KOPT-K1 (cell line): ENCODE data around the gene GPR176.
"Not testable (repeated sequence)": the region's sequence is repeated elsewhere in the genome, so short reads cannot be mapped to it uniquely, and the experiment has no call there.

ENCODE experiments used
- H3K27ac ChIP-seq: fragments of 200-600 bp; sonication (generic); 2 replicates; pipeline ENCODE4 v1.5.1; 2016; ENCODE audit warnings: antibody characterized with exemption, mild to moderate bottlenecking, low read depth, low read length; ENCODE audit not compliant: poor library complexity, severe bottlenecking
- H3K36me3 ChIP-seq: fragments of 200-600 bp; sonication (generic); 2 replicates; pipeline ENCODE4 v1.5.1; 2017; ENCODE audit warnings: antibody characterized with exemption, mild to moderate bottlenecking, low read length, moderate library complexity; ENCODE audit not compliant: insufficient read depth
- H3K9me3 ChIP-seq: fragments of 200-600 bp; sonication (generic); 2 replicates; pipeline ENCODE4 v1.5.1; 2017; ENCODE audit warnings: antibody characterized with exemption, low read length, mild to moderate bottlenecking; ENCODE audit not compliant: insufficient read depth, poor library complexity, severe bottlenecking

The GPR176 gene

GRCh38 chr15:39921274-39921638 lies 1.2 kb upstream of the GPR176 start:
- peak overlapping the region; percentile 72 for H3K27ac ChIP-seq
- no peaks in the 10 kb centered on the region for H3K9me3 ChIP-seq
- no peaks in the 10 kb centered on the region for H3K36me3 ChIP-seq

DNA sequence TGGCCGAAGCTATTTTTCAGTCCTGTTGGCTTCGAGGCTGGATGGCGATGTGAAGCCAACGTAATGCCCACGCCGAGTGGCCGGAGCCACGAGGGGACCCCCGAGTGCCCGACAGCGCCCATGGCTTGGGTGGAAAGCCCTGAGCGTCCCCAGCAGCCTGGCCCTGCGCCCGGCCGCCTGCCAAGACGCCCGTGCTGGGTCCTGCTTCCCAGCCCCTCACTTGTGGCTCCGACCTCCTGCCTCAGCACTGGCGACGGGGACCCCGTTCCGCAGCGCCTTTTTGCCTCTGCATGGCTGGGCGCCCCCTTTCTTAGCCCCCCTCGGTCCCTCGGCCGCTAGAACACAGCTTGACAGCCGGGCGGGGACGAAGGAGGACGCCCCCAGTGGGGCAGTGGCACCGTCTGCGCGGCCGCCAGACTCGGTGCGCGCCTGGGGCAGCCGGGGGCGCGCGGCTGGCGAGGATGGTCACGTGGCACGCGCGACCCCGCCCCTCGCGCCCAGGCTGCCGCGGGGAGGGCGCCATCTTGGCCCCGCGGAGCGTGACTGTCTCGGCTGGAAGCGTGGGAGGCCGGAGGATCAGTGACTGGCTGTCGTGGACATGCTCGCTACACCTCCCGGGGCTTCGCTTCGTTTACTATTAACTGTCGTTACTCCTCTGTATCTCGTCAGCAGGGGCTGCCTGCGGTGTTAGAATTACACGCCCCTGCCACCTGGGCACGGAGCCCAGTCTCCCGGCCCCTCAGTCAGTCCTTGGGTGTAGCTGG lies 626 bp upstream of the GPR176 start:
- peak overlapping the region; percentile 72 for H3K27ac ChIP-seq
- no peaks in the 10 kb centered on the region for H3K36me3 ChIP-seq
- no peaks in the 10 kb centered on the region for H3K9me3 ChIP-seq

- no peaks in the 10 kb centered on the region for H3K36me3 ChIP-seq
- H3K27ac ChIP-seq: no peak overlapping the region
- H3K9me3 ChIP-seq: no peaks in the 10 kb centered on the region
Observed at GRCh38 chr15:39919411-39919747, 687 bp downstream of the GPR176 start.

DNA sequence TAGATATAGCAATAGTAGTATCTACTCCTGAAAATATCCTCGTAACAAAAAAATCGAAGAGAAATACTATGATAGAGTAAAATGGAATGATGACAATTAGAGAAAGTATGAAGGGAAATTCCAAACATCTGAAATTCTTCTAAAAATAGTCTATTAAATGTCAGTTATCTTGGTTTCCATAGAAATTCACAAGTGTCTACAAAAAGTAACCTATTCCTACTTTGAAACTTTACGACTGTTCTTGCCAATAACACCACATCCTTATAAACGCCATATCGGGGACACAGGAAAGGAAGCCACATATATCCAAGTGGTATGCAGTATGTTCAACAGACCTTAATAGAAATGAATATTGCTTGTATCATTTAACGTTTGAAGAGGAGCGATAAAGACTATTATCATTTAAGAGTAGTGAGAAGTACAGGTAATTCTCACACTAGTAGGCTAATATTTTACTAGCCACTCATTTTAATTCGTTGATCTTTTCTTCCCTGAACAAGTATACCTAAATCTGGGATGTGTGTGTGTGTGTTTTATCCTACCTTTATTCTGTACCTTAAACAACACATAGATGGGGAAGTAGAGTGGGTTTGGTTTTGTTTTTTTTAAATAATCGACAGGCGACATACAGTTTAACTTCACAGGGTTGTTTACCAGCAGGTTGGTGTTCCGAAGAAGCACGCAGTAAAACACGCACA lies 1.2 kb downstream of the GPR176 start:
- no peak overlapping the region for H3K27ac ChIP-seq
- H3K36me3 ChIP-seq: no peaks in the 10 kb centered on the region
- H3K9me3 ChIP-seq: no peaks in the 10 kb centered on the region

- no peaks in the 10 kb centered on the region for H3K9me3 ChIP-seq
- no peak overlapping the region for H3K27ac ChIP-seq
- H3K36me3 ChIP-seq: no peaks in the 10 kb centered on the region
Observed at GRCh38 chr15:39914977-39915376, 5.1 kb downstream of the GPR176 start.

GRCh38 chr15:39909007-39909406 lies 11.1 kb downstream of the GPR176 start:
- Histone ChIP-seq H3K27ac (no peak overlapping the region), H3K9me3 (no peaks in the 10 kb centered on the region), H3K36me3 (no peaks in the 10 kb centered on the region)

GRCh38 chr15:39908186-39908585 lies 11.9 kb downstream of the GPR176 start:
- H3K9me3 ChIP-seq: no peaks in the 10 kb centered on the region
- H3K27ac ChIP-seq: no peak overlapping the region

GRCh38 chr15:39907216-39907615 lies 12.8 kb downstream of the GPR176 start:
- H3K36me3 ChIP-seq: no peaks in the 10 kb centered on the region
- no peaks in the 10 kb centered on the region for H3K9me3 ChIP-seq
- H3K27ac ChIP-seq: no peak overlapping the region

More at GRCh38 chr15:39908186-39908585, 11.9 kb downstream of the GPR176 start:
- H3K36me3 ChIP-seq: no peaks in the 10 kb centered on the region

DNA sequence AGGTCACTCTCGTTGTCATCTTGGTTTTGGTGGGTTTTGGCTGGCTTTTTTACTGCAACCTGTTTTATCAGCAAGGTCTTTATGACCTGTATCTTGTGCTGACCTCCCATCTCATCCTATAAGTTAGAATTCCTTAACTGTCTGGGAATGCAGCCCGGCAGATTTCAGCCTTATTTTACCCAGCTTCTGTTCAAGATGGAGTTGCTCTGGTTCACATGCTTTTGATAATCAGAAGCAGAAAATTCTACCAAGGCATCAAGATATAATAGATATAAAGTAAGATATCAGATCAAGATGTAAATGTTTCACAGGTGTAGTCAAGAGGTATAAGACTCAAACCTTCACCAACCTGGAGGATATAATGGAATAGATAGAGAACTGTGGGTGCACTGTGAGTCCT lies 16.0 kb downstream of the GPR176 start:
- Histone ChIP-seq H3K9me3 (no peaks in the 10 kb centered on the region), H3K36me3 (no peaks in the 10 kb centered on the region), H3K27ac (no peak overlapping the region)

GRCh38 chr15:39898317-39898716 lies 21.7 kb downstream of the GPR176 start:
- no peak overlapping the region for H3K27ac ChIP-seq
- H3K9me3 ChIP-seq: no peaks in the 10 kb centered on the region
- H3K36me3 ChIP-seq: no peaks in the 10 kb centered on the region

DNA sequence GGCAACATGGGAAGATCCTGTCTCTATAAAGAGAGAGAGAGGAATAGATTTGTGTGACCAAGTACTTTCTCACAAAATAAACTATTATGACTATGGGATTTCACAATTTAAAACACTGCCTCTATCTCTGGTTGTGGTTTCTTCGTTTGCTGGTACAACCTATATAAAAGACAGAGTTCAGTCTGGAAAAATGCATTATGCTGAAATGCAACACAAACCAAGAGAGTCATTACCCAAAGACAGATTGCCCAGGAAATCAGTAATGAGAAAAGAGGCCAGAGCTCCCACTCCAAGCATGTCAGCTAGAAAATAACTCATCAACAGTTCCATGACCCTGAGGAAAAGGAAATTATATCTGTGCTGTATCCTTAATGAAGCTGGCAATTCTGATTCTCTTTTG lies 23.2 kb downstream of the GPR176 start:
- Histone ChIP-seq H3K9me3 (no peaks in the 10 kb centered on the region), H3K36me3 (no peaks in the 10 kb centered on the region), H3K27ac (no peak overlapping the region)

DNA sequence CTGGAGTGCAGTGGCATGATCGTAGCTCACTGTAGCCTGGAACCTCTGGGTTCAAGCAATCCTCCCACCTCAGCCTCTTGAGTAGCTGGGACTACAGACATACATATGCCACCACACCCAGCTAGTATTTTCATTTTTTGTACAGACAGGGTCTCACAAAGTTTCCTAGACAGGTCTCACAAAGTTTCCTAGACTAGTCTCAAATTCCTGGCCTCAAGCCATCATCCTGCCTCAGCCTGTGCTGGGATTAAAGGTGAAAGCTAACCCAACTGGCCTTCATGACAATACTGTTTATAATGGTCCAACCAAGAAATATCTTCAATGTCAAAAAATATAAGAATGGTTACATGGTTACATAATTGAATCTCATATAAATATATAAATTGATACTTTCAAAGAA lies 24.0 kb downstream of the GPR176 start:
- H3K36me3 ChIP-seq: no peaks in the 10 kb centered on the region
- no peaks in the 10 kb centered on the region for H3K9me3 ChIP-seq
- H3K27ac ChIP-seq: no peak overlapping the region

GRCh38 chr15:39893051-39893450 lies 27.0 kb downstream of the GPR176 start:
- not testable (repeated sequence) for H3K9me3 ChIP-seq, H3K27ac ChIP-seq, H3K36me3 ChIP-seq

DNA sequence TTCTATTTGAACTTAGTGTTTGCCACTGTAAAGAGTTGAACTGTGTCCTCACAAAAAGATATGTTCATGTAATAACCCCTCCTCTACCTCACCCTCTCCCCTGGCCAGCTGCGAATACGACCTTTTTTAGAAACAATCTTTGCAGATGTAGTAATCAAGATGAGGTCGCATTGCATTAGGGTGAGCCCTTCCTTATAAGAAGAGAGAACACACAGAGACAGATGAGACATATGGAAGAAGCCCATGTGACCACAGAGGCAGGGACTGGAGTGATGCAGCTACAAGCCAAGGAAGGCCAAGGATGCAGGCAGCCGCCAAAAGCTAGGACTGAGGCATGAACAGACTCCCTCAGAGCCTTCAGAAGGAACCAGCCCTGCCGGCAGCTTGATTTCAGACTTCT lies 27.6 kb downstream of the GPR176 start:
- no peaks in the 10 kb centered on the region for H3K36me3 ChIP-seq
- H3K27ac ChIP-seq: no peak overlapping the region
- no peaks in the 10 kb centered on the region for H3K9me3 ChIP-seq

- no peaks in the 10 kb centered on the region for H3K36me3 ChIP-seq
- no peaks in the 10 kb centered on the region for H3K9me3 ChIP-seq
- no peak overlapping the region for H3K27ac ChIP-seq
Observed at GRCh38 chr15:39890621-39891020, 29.4 kb downstream of the GPR176 start.

GRCh38 chr15:39889601-39890000 lies 30.5 kb downstream of the GPR176 start:
- no peaks in the 10 kb centered on the region for H3K36me3 ChIP-seq
- H3K27ac ChIP-seq: no peak overlapping the region
- no peaks in the 10 kb centered on the region for H3K9me3 ChIP-seq
